Tibial artery (tissue), 4 donors: ENCODE results near the gene ITGBL1.
A peak's percentile ranks its signal among the peaks of the same experiment; 100 is the strongest.

ENCODE experiments used
- DNase-seq, 2 donors: peaks; one replicate each; pipeline ENCODE4 v3.0.0-alpha.2; 2019
- H3K27ac ChIP-seq, 2 donors: fragments of 200-600 bp; sonication (generic) in 1 of 2; 1 replicate in 1 of 2; 2 replicates in 1 of 2; pipeline ENCODE4 v1.5.1; 2018 to 2019; ENCODE audit warnings: mild to moderate bottlenecking in 1 of 2
- H3K27me3 ChIP-seq, 2 donors: fragments of 200-600 bp; sonication (generic) in 1 of 2; one replicate each; pipeline versions ENCODE4 v1.5.1 to v1.6.0; 2016 to 2019
- H3K36me3 ChIP-seq, 3 donors: fragments of 200-600 bp; sonication (generic) in 2 of 3; one replicate each; pipeline ENCODE4 v1.5.1; 2016 to 2019; ENCODE audit warnings: mild to moderate bottlenecking in 2 of 3
- H3K4me1 ChIP-seq, 4 donors: fragments of 200-600 bp; sonication (generic) in 2 of 4; 1 replicate in 3 of 4; 2 replicates in 1 of 4; pipeline ENCODE4 v1.5.1; 2016 to 2019
- H3K4me3 ChIP-seq, 2 donors: fragments of 200-600 bp; sonication (generic) in 1 of 2; 1 replicate in 1 of 2; 2 replicates in 1 of 2; pipeline ENCODE4 v1.5.1; 2018 to 2019; ENCODE audit warnings: mild to moderate bottlenecking in 2 of 2
- H3K9me3 ChIP-seq, 3 donors: fragments of 200-600 bp; sonication (generic) in 1 of 3; one replicate each; pipeline ENCODE4 v1.5.1; 2016 to 2019
- intact Hi-C: fragments of 100-400 bp; cut with DNase I; formaldehyde crosslinking; loops from one replicate; pipeline ENCODE4 v1.15.0; 2023; ENCODE audit warnings: low total_unique reads
- TF ChIP-seq, protein P1 (sequence below), 2 experiments: fragments of 200-600 bp in 1 of 2; fragments of 450-650 bp in 1 of 2; IDR thresholded peaks; one replicate each; pipeline ENCODE4 v1.5.1; 2017 to 2019; ENCODE audit warnings: antibody characterized with exemption in 2 of 2, mild to moderate bottlenecking in 1 of 2, moderate library complexity in 1 of 2

Gene ITGBL1

DNA sequence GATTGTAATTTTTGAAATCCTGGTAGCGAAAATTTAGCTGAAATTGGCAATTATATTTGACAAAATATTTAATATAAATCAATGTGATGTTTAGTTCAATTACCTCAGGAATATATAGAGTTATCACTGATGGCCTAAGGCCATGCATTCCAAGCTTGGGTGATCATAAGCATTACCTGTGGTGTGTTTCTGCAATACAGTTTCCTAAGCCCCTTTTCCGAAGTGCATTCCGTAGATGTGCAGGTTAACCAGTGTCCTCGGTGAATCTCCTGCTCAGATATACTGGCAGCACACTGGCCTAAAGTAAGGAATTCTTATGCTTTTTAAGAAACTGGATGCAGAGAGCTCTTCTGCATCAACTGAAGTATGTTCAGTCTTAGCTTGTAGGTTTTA lies 35.0 kb downstream of the ITGBL1 start:
- H3K36me3 ChIP-seq = no peaks in the 10 kb centered on the region
- peaks cover 0 to 15% (median 4%) of the 10 kb centered on the region in 4 donors for H3K4me1 ChIP-seq
- peak overlapping the region in 1 of 2 donors; percentile 8 for H3K27ac ChIP-seq
- TF ChIP-seq, protein P1, sequence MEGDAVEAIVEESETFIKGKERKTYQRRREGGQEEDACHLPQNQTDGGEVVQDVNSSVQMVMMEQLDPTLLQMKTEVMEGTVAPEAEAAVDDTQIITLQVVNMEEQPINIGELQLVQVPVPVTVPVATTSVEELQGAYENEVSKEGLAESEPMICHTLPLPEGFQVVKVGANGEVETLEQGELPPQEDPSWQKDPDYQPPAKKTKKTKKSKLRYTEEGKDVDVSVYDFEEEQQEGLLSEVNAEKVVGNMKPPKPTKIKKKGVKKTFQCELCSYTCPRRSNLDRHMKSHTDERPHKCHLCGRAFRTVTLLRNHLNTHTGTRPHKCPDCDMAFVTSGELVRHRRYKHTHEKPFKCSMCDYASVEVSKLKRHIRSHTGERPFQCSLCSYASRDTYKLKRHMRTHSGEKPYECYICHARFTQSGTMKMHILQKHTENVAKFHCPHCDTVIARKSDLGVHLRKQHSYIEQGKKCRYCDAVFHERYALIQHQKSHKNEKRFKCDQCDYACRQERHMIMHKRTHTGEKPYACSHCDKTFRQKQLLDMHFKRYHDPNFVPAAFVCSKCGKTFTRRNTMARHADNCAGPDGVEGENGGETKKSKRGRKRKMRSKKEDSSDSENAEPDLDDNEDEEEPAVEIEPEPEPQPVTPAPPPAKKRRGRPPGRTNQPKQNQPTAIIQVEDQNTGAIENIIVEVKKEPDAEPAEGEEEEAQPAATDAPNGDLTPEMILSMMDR (IDR thresholded peaks at IDR 0.05) = no peak
- H3K4me3 ChIP-seq = no peak overlapping the region
- H3K9me3 ChIP-seq = no peaks in the 10 kb centered on the region
- H3K27me3 ChIP-seq = no peaks in the 10 kb centered on the region
- intact Hi-C loops = no loop called here
- no peak for DNase-seq

DNA sequence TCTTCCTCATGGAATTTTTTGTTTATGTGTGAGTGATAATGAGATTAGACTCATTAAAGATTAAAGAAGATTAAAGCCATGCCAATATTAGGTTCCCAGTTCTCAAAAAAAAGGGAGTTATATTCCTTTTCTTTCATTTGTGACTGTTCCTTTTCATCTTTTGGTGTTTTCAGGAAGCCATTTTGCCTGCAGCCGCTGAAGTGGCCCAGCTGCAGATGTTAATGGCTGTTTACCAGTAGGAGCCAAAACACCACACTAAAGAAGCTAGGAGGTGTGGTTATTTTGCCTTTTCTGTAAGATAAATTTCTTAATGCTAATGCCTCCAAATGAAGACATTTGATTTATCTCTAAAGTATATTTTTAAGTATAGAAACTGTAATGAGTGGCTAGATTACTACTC lies 36.3 kb downstream of the ITGBL1 start:
- TF ChIP-seq, protein P1 (IDR thresholded peaks at IDR 0.05) = no peak
- Histone ChIP-seq H3K9me3 (no peaks in the 10 kb centered on the region), H3K36me3 (no peaks in the 10 kb centered on the region), H3K27me3 (no peaks in the 10 kb centered on the region), H3K4me1 (peaks cover 0 to 26% (median 6%) of the 10 kb centered on the region in 4 donors), H3K4me3 (no peak overlapping the region), H3K27ac (no peak overlapping the region)
- intact Hi-C loops = no loop called here
- DNase-seq = no peak

DNA sequence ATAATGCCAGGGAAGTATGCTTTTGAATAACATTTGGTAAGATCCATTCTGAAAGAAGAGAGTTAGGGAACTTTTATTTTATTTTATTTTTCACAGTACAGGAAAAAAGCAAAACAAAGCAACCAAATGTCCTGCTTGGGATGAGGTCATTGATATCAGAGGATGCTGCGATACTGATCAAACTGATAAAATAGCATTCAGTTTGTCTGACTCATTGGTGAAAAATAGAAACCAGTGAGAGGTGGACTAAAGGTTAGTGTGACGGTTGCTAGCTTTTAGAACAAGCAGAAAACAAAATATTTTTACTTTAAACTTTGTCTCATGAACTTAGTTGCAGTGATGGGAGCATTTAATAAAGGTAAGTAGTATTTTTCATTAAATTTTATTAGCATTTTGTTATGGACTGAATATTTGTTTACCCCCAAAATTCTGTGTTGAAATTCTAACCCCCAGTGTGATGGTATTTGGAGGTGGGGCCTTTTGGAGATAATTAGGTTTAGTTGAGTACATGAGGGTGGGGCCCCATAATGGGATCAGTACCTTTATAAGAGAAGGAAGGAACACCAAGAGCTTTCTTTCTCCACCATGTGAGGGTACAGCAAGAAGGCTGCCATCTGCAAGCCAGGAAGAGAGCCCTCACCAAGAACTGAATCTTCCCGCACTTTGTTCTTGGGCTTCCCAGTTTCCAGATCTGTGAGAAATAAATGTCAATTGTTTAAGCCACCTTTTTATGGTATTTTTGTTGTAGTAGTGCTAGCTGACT lies 37.3 kb downstream of the ITGBL1 start:
- H3K27ac ChIP-seq = peak overlapping the region; percentile 38 to 49
- no peaks in the 10 kb centered on the region for H3K36me3 ChIP-seq
- TF ChIP-seq, protein P1 (IDR thresholded peaks at IDR 0.05) = no peak
- no peaks in the 10 kb centered on the region for H3K27me3 ChIP-seq
- H3K9me3 ChIP-seq = no peaks in the 10 kb centered on the region
- DNase-seq = no peak
- intact Hi-C loops = no loop called here
- H3K4me1 ChIP-seq = peaks cover 0 to 28% (median 6%) of the 10 kb centered on the region in 4 donors
- no peak overlapping the region for H3K4me3 ChIP-seq

DNA sequence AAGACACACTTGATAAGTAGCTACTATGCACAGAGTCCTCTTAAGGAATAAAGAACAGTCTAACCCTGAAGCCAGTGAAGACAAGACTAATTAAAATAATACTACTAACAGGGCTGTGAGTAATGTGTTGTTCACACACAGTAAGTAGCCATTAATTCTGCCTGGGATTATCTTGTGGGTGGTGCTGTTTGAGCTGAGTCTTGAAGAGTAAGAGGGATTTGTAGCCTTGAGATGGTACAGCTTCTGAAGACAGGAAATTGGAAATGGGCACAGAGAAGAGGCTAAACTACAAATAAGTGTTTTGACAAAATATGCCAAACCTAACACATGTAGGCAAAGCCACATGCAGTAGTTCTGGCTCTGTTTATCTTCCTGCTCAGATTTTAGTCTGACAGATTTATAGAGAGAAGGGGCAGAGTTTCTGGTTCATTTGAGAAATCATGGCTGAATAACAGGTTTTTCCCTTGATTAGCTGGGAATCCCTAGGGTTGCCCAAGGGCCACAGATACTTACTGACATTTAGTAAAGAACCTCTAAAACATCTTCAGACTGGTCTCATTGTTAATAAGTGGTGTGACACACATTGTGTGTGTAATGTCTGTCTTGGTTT lies 38.0 kb downstream of the ITGBL1 start:
- peaks cover 0 to 28% (median 6%) of the 10 kb centered on the region in 4 donors for H3K4me1 ChIP-seq
- H3K4me3 ChIP-seq = no peak overlapping the region
- no peaks in the 10 kb centered on the region for H3K27me3 ChIP-seq
- TF ChIP-seq, protein P1 (IDR thresholded peaks at IDR 0.05) = no peak
- intact Hi-C loops = no loop called here
- no peaks in the 10 kb centered on the region for H3K36me3 ChIP-seq
- no peak for DNase-seq
- peak overlapping the region; percentile 38 to 49 for H3K27ac ChIP-seq
- H3K9me3 ChIP-seq = no peaks in the 10 kb centered on the region

DNA sequence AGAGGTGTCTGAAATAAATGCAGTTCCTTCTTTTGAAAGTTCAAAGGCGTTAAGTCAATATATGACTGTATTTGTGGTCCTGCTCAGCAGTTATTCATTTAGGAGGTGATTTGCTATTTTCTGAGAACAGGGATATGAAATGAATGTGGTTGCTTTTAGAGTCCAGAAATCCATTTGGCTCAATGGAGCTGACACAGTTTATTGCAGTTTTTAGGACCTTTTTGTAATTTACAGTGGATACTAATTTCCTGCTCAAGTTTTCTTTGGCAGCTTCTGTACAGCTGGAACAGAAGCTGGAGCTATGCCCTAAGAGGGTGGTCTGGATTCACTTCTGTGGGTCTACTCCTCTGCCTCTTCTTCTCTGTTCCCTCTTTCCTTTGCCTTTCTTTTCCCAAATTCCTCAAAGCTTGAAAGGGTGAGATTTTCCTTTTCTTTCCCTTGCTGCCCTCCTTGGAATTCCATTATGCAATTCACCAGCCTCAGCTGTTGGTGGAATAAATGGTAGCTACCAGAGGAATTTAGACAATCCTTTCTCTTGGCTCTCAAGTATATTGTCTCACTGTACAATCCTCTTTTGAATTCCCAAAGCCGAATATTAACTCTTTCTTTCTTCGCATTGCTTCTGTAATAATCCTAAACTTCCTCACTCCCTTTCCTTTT lies 39.9 kb downstream of the ITGBL1 start:
- peak overlapping the region; percentile 10 to 12 for H3K27ac ChIP-seq
- intact Hi-C loops = no loop called here
- no peaks in the 10 kb centered on the region for H3K27me3 ChIP-seq
- TF ChIP-seq, protein P1 (IDR thresholded peaks at IDR 0.05) = no peak
- DNase-seq = no peak
- H3K4me3 ChIP-seq = no peak overlapping the region
- peaks cover 0 to 28% (median 6%) of the 10 kb centered on the region in 4 donors for H3K4me1 ChIP-seq
- no peaks in the 10 kb centered on the region for H3K36me3 ChIP-seq
- H3K9me3 ChIP-seq = no peaks in the 10 kb centered on the region
